ENCODE measurements around the gene PARS2.

PARS2 gene

DNA sequence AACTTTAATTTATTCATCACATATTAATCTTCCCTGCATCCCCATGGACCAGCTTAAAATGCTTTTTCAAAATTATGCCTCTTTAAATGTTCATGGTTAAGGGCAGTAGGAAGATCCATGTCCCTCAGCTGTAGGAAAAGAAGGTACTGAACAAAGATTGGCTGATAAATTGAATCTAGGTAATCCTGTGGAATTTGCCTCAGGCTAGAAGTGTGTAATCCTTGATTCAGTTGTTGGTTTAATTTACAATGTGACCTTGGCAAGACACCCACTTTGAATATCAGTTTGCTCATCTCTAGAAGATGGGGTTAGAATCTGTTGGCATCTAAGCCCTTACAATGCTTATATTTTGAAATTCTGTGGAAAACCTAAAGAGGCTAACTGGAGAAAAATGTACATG lies 42.6 kb downstream of the PARS2 start:
- no peak for DNase-seq

DNA sequence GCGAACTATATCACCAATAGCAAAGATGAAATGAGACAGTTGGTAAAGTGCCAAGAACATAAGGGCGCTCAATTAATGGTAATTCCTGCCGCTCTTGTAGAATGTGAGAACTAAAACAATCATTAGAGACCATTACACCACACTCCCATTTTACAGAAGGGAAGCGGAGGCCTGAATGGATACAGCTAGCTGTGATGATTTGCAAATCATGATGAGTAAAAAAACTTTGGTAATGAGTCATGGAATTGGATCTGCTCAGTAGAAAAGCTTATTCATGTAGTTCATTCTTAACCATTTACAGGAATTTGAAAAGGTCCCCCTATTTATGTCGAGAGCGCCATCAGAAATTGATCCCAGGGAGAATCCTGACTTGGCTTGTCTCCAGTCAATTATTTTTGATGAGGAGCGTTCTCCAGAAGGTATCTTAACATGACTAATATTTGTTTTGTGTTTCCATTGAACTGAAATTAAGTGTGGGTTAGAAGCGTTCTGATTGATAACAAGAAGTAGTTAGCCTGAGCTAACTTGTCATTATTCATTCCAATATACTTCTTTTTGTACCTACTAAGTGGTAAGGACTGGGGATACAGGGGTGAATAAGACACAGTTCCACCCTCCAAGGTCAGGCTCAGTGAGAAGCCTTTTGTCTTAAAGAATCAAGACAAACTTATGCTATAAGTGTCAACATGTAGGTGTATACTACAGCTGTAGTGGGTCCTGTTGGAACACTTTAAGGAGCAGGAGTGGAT lies 47.9 kb downstream of the PARS2 start:
- no peak for DNase-seq

DNA sequence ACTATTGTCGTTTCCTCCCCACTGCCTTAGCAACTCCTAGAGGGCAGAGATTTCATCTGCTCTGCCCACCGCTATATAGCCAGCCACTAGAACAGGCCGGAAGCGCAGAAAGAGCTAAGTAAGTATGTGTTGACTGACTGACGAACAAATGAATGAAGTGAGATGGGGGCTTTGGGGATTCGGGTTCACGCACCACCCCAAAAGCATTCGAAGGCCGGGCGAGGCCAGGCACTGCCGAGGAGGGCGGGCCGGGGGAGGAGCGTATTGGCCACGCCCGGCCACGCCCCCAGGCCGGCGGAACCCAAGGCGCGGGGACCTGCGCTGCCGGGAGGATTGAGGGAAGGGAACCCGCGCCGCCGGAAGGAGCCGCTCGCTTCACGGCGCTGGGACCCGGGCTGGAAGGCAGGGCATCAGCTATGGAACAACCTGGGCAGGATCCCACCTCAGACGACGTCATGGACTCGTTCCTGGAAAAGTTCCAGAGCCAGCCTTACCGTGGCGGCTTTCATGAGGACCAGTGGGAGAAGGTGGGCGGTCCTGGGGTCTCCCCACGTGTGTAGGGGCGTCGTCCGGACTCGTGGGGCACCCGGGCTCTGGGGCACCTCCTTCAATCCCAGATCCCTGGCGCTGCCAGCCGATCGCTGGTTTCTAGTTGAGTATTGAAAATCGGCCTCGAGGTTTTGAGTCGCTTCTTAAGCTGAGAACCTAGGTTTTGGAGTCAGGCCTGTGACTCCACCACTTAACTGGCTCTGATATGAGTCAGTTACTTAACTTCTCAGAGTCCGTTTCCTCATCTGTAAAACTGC lies 48.6 kb downstream of the PARS2 start, which contains the start of gene TTC4:
TTC4 (plus strand) TSS at position 369 of the 806 bp plus-strand sequence; CDS start at position 417, 48 bp downstream.
- DNase-seq: peak; percentile 92

DNA sequence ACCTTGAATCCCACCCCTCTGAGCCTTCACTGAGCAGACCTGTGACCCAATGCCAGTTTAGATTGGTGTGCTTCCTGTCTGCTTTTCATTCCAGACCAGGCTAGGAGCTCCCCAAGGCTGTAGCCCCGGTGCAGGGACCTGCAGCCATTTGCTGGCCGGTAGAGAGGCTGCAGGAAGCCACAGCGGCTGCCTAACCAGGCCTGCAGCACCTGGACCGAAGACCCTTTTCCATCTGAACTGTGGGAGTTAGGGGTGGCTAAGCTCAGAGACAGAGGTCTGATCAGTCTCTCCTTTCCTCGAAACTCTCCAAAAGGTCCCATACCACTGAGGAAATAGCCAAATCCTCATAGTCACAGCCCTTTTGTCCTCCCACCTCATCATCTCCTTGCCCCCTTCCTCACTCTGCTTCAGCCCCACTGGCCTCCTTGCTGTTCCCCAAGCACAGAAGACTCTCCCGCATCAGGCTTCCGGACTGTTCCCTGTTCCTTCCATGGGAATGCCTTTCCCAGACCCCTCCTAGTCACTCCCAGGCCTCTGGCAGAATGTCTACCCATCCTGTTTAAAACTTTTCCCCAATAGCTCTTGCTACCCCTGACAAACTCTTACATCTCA lies 49.3 kb downstream of the PARS2 start:
- no peak for DNase-seq

DNA sequence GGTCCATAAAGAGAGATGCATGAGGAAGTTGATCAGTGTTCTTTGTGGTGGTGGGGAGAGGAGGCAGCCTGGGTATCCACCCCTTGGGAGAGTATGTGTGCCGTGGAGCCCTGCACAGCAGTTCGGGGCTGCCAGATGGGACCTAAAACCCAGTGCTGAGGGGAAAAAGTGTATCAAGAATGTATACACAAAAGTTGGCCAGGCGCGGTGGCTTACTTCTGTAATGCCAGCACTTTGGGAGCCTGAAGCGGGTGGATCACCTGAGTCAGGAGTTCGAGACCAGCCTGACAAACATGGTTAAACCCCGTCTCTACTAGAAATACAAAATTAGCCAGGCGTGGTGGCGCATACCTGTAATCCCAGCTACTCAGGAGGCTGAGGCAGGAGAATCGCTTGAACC lies 52.8 kb downstream of the PARS2 start:
- DNase-seq: no peak

DNA sequence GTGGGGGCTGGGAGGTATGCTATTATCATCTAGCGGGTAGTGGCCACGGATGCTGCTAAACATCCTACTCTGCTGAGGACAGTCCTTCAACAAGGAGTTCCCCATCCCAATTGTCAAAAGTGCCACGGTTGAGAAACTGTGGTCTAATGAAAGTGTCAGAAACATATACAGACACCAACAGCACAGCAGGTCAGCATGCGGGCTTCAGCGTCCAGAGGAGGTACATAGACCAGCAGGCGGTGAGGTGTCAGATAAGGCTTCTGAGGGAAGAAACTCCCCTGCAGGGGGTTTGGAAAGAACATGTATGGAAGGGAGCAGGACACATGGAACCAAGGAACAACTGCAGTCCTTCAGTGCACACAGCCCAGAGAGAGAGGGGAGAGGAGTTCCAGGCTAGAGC lies 53.5 kb downstream of the PARS2 start:
- DNase-seq: no peak

DNA sequence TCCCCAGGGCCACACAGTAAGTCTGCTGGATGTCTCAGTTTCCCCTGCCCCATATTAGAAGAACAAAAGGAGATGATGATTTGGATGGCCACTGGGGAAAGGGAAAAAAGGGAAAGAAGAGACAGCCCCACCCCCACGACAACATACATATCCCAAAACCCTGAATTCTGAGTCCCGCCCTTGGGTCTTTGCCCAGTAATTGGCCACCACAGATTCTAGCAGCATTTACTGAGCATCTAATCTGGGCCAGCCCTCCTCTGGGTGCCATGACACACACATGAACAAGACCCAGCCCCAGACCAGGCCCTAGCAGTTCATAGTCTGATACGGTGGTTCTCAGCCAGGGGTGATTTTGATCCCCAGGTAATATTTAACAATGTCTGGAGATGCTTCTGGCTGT lies 53.9 kb downstream of the PARS2 start:
- no peak for DNase-seq

DNA sequence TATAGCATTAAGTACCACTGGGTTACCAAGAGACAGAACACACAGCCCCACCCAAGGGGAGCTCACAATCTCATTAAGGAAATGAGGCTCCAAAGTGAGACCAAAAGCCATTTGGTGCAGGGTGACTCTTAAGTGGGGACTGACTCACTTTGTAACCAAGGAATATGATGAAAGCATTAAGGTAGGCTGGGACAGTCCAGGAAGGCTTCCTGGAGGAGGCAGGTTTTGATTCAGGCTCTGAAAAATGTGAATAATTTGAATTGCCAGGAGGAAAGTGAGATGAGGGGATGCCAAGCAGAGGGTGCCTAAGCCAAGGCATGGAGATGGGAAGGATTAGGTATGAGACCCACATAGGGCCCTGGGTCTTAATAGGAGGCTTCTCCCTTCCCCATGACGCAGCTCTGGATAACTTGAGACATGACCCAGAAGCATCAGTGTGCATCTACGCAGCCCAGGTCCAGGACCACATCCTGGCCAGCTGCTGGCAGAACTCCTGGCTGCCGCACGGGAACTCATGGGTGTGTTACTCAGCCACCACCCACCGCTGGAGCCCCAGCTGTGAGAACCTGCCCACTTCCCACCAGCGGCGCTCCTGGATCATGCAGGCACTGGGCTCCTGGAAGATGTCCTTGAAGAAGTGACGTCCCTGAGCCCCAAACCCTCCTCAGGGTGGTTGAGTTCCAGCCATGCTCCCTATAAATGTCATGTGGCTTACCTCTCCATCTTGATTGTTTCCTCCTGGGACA lies 54.6 kb downstream of the PARS2 start:
- peak; percentile 88 for DNase-seq

DNA sequence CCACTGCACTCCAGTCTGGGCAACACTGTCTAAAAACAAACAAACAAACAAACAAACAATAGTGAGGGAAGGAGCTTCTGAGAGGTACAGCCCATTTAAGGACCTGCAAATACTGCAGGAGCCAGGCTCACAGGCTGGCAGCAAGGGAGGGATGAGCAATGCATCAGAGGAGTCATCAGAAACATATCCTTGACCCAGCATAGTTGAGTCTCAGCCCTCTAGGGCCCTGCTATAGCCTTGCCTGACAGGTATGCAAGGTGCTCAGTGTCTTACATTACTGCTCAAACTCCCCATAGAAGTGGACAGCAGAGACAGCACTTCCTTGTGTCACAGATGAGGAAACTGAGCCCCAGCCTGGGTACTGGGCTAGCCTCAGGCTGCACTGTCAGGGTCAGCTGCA lies 55.9 kb downstream of the PARS2 start:
- no peak for DNase-seq

Data from NCI-H82 (cell line).